ENCODE measurements around the gene SETD6. TPM values are rescaled to one million over a fixed set of nuclear protein-coding genes. Genes with fewer than 3 reads are reported as not detected.
A peak's percentile ranks its signal among the peaks of the same experiment; 100 is the strongest.

SETD6 gene
- total and polyA plus RNA-seq, 2 of the 13 experiments (the other 11 are each of a cell fraction or from before 2014, with no cell fraction given), result 24.0 to 25.7 TPM

- TF ChIP-seq JARID2 (CRISPR knock-in tag; IDR thresholded peaks at IDR 0.05; ENCODE audit: insufficient replicate concordance) (no peak), KMT2B (CRISPR knock-in tag; IDR thresholded peaks at IDR 0.05) (no peak), POLR2AphosphoS2 (IDR thresholded peaks at IDR 0.05; ENCODE audit: low read depth, low read length) (no peak), FOXP1 (IDR thresholded peaks at IDR 0.05) (no peak), FOXP1 (CRISPR knock-in tag; IDR thresholded peaks at IDR 0.05) (no peak), ZBTB43 (CRISPR knock-in tag; conservative IDR thresholded peaks at IDR 0.05) (no peak), ZMYM2 (CRISPR knock-in tag; IDR thresholded peaks at IDR 0.05) (no peak), ZNF446 (CRISPR knock-in tag; IDR thresholded peaks at IDR 0.05) (no peak), ZSCAN9 (CRISPR knock-in tag; IDR thresholded peaks at IDR 0.05; ENCODE audit: borderline replicate concordance) (no peak), ZC3H13 (CRISPR knock-in tag; IDR thresholded peaks at IDR 0.05) (no peak), ZNF234 (CRISPR knock-in tag; conservative IDR thresholded peaks at IDR 0.05) (no peak), KDM3A (CRISPR knock-in tag; IDR thresholded peaks at IDR 0.05; ENCODE audit: low read depth) (no peak), ZNF367 (CRISPR knock-in tag; IDR thresholded peaks at IDR 0.05; ENCODE audit: borderline replicate concordance) (no peak), ZBTB46 (CRISPR knock-in tag; IDR thresholded peaks at IDR 0.05; ENCODE audit: borderline replicate concordance) (no peak), YEATS4 (CRISPR knock-in tag; IDR thresholded peaks at IDR 0.05; ENCODE audit: borderline replicate concordance) (no peak), MNT (IDR thresholded peaks at IDR 0.05) (peak; percentile 81), ZBTB20 (CRISPR knock-in tag; IDR thresholded peaks at IDR 0.05; ENCODE audit: borderline replicate concordance, low read depth) (no peak), ZSCAN5A (CRISPR knock-in tag; IDR thresholded peaks at IDR 0.05; ENCODE audit: borderline replicate concordance) (no peak), MAFK (conservative IDR thresholded peaks at IDR 0.05 in 1 of 2, IDR thresholded peaks at IDR 0.05 in 1 of 2; ENCODE audit: low read length in 2 of 2) (no peak), TFDP2 (CRISPR knock-in tag; IDR thresholded peaks at IDR 0.05) (no peak), ELF4 (CRISPR knock-in tag; IDR thresholded peaks at IDR 0.05; ENCODE audit: borderline replicate concordance) (no peak), FOSL2 (CRISPR knock-in tag; IDR thresholded peaks at IDR 0.05) (peak; percentile 35), NONO (IDR thresholded peaks at IDR 0.05) (no peak), NONO (CRISPR knock-in tag; conservative IDR thresholded peaks at IDR 0.05) (peak; percentile 51; the same call in 1 of the 2 replicates)
These were observed 3.1 kb upstream of the SETD6 start (continued) for GRCh38 chr16:58511933-58512815.

Measured in HepG2 (cell line).